Effector CD8-positive, alpha-beta T cell (primary cell): ENCODE results near the gene OR8D1.

Source experiments
- DNase-seq: peaks from one replicate; lab custom pipeline; 2025; lab: John Stamatoyannopoulos, UW
- total RNA-seq, 4 experiments: gene quantifications; one replicate each; lab custom pipeline; 2026; lab: John Stamatoyannopoulos, UW

The OR8D1 gene
- 0 to 0.35 (median 0) reads per million in 4 experiments for total RNA-seq

- no peak for DNase-seq
Observed at GRCh38 chr11:124313849-124314248, at the start of gene OR8D1. Gene OR8D1, minus strand, starts transcription at chr11:124313949. Its CDS starts 3,183 bp downstream, at chr11:124310766.

DNA sequence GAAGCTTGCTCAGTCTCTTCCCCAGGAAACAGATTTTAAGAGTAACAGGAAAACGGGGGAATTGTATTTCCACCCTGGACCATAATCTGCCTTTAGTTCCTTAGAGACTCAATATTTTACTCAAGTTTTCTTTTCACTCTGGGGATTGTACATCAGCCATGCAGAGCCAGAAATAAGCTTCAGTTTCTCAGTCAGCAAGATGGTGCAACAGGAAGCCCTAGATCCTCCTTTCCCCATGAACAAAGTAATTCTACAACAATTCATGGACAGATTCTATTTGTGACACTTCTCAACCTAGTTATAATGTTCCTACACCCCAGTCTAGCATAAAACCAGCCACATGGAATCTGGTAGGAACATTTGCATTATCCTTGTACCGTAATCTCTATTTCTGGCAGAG, 45.8 kb upstream of the OR8D1 start:
- no peak for DNase-seq

DNA sequence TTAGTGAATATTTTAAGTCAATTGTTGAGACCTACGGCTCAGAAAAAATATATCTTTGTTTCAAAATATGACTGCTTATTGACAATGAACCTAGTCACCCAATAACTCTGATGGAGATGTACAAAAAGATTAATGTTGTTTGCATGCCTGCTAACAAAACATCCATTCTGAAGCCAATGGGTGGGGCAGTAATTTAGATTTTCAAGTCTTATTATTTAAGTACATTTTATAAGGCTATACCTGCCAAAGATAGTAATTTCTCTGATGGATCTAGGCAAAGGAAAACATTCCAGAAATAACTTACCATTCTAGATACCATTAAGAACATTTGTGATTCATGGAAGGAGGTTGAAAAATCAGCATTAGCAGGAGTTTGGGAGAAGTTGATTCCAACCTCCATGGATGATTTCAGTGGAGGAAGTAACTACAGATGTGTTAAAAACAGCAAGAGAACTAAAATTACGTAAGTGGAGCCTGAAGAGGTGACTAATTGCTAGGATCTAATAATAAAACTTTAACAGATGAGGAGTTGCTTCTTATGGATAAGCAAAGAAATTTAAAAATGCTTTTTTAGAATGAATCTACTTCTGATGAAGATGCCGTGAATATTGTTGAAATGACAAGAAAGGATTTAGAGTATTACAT, 32.7 kb upstream of the OR8D1 start:
- DNase-seq: no peak

DNA sequence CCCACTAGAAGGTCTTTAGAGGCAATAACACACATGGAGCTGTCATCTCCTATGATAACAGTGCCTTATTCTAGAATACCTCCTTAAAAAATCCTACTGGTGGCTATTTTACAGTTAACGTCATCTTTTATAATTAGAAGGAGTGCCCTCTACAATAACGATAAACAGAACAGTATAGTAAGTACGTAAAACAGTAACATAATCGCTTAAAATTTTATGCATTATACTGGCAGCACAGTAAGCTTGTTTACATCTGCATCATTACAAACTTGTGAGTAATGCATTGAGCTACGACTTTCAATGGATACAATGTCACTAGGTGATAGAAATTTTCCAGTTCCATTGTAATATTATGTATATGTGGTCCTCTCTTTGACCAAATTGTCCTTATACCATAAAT, 30.6 kb upstream of the OR8D1 start:
- DNase-seq: no peak

DNA sequence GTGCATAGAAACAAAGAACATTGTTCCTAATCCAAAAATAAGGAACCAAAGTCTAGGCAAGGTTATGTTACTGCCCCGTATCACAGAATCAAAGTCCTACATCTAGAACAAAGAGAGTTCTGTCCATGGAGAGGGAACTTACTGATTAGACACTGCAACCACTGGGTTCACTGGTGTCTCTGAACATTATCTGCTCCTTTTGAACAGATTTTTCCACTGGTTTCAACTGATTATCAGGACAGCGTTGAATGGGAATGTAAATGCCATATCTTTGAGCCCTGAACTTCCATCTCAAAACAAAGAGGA, 26.3 kb upstream of the OR8D1 start:
- no peak for DNase-seq

DNA sequence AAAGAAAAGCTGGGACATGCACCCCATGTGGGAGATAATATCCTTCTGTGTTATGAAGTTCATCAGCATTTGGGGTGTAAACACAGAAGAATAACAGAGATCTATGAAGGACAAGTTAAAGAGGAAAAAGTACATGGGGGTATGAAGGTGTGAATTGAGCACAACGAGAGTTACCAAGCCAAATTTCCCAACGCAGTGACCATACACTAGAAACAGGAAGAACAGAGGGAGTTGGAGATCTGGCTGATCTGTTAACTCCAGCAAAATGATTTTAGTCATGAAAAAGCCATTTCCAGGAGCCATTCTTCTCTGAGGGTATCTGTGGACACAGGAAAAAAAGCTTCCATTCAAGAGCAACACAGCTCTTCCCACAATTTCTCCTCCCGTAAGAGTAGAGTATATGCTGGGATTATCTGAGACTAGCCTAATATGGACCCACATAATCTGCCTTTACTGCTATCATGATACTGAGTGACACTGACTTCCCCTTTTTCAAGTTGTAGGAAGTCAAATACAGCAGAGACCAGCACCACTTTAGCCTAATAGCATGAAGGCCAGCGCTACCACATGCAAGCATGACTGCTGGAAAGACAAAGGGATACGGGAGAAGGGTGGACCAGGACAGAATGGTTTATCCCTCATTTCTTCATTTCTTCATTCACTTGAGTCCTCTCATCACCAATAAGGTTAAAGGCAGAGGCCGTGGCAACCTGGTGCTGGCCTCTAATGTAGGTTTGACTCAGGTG, 25.8 kb upstream of the OR8D1 start:
- no peak for DNase-seq

DNA sequence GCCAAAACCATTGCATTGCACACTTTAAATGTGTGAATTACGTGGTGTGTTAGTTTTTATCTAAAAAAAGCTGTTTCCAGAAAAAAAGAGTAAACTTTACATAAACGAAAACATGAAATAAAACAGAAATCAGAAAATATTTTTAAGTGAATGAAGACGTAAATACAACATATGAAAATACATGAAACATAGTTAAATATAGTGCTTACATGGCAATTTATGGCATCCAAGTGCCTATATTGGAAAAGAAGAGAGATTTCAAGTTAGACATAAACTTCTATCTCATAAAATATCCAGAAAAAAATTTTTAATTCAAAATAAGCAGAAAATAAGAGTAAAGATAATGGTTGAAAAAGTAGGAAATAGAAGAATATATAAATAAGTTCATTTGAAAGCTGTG, 18.1 kb upstream of the OR8D1 start:
- DNase-seq: no peak

DNA sequence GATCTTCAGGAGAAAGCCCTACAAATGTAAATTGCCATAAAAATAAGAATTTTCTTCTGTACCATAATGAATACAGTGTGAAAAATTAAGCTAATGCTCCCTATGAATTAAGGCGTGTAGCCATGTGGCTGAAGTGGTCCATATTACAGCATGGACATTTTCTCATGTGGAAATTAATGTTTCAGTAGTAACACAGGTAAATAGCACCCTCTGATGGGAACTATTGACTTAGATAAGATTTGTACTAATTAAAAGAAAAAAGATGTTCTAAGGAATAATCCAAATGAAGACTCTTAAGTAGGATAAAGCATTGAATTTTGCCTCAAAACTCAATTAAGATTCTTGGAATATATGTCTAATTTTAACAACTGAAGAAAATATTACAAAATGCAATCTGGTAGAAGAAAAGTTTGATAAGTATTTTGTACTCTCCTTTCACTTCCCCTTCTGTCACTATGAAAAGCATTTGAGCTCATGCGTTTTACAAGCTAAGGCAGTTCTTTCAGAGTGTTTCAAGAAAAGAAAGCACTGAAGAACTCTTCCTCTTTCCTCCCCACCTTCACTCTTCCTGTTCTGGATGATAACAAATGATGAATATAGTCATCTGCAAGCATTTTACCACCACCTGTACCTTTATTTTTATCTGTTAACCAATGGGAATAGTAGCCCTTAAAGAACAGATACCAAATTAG, 16.2 kb upstream of the OR8D1 start:
- no peak for DNase-seq

DNA sequence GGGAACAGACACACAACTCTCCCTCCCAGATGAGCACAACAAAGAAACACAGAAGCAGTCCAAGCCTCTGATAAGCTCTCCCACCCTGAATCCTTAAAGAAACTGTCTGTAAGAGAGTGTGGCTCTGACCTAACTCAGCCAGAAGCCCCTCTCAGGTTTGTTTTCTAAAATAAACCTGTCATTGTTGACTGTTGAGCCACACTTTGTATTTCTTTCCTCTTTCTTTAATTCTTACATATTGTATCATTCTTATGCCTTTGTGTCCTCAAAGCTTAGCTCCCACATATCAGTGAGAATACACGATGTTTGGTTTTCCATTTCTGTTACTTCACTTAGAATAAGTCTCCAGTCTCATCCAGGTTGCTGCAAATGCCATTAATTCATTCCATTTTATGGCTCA, 14.0 kb upstream of the OR8D1 start:
- DNase-seq: no peak

DNA sequence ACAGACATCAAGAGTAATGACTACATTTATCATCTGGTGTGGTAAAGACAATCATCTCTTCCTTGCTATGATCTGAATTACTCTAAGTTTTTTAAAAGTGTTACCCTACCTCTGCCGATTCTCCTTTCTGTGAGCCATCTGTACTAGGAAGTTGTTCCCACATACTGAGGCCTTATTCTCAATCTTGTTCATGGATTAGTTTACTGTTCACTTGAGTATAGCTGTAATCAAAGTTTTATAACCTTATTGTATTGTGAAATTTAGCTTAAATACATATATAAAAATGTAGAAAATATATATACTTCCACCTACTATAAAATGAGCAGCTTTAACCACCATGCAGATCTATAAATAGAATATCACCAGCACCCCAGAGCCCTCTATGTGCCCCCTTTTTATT, 8.6 kb upstream of the OR8D1 start:
- DNase-seq: no peak

- no peak for DNase-seq
Observed at GRCh38 chr11:124320097-124320496, 6.3 kb upstream of the OR8D1 start, which contains the start of gene OR8D2. Gene OR8D2, minus strand, starts transcription at chr11:124320197. Its CDS starts 0 bp downstream, at chr11:124320197.

DNA sequence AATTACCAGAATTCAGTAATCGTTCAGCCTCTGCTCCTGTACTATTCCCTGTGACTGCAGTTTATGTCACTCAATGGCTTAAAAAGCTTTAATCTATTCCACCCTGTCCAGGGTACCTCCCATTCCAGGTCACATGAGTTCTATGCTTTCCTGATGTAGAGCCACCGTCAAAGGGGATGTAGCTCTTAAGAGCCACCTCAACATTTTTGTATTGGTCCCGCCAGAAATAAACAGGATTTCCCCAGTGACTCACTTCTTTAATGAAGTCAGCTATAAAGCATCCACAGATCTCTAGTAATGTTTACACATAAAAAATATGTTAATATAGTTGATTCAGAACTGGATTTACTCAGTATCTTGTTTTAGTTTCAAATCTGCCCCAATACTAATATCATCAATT, 1.3 kb upstream of the OR8D1 start:
- DNase-seq: no peak

GRCh38 chr11:124313131-124313530, 618 bp downstream of the OR8D1 start:
- no peak for DNase-seq

GRCh38 chr11:124311670-124312069, 2.1 kb downstream of the OR8D1 start:
- DNase-seq: no peak

DNA sequence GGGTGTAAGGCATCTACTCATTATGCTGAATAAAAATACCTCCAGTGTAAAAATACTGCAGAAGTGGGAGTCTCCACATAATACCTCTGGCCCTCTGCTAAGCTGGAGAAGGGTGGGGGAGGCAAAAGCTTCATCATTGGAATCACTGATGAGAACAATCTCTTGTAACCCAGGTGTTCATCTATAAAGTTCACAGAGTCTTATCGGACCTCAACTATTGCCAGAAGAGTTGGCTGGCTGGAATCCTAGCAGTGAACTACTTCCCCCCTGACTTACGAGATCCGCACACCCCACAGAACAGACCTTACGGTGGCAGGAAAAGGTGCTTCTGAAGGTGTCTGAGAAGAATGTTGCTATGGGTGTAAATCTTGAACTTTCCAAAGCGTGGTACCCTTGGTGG, 2.5 kb downstream of the OR8D1 start:
- no peak for DNase-seq

- no peak for DNase-seq
Observed at GRCh38 chr11:124310721-124311120, 3.0 kb downstream of the OR8D1 start.

- no peak for DNase-seq
Observed at GRCh38 chr11:124307093-124307492, 6.7 kb downstream of the OR8D1 start.

DNA sequence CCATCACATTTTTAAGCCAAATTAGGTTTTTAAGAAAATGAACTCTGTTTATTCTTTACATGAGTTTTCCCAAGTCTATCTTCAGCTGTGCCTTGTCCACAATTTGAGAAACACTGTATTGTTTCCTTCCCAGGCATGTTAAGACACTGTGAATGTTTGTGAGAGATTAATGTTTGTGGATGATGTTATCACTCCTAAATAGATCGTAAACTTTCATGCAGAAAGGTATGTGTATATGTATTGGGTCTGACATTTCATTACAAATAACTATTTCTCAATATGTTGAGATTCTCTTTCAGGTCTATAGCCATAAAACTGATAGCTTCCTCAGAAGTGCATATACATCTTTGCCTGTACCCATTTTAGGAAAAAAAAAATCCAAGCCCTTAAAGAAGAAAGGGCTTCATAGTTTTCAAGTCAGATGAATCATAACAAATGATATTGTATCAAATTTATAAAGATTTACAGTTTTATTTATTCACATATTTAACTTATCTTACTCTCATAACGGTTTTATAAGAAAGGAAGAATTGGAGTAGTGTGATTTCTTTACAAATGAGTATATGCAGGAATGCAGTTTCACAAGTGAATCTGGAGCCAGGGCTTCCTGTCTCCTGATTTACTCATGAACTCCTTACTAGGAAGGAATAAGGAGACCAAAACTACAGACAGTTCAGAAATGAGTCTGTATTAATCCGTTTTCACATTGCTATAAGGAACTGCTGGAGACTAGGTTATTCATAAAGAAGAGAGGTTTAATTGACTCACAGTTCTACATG, 11.2 kb downstream of the OR8D1 start:
- no peak for DNase-seq

GRCh38 chr11:124301548-124301947, 12.2 kb downstream of the OR8D1 start:
- no peak for DNase-seq

DNA sequence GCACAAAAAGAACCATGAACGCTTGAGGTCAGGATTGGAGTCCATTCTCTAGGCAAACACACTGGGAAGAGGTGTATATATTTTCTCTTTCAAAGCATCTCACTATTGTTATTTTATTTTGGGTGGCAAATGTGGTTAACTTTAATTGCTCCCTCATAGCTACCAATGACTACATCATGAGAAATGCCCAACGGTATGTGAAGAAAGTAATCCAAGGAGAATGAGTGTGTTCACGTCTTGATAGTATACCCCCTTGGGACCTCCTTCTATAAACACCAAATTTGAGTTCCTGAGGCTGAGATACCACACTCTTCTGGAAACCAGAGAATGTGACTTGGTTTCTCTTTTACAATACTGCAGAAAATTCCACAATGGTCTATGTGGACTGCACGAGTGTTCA, 15.8 kb downstream of the OR8D1 start:
- no peak for DNase-seq

GRCh38 chr11:124296016-124296415, 17.7 kb downstream of the OR8D1 start:
- no peak for DNase-seq

GRCh38 chr11:124294687-124295086, 19.1 kb downstream of the OR8D1 start:
- DNase-seq: no peak
